CD4-positive, alpha-beta T cell treated with Interleukin-10 for 1 hour (primary cell): ENCODE results near the gene SLC22A6.

ENCODE experiments used
- DNase-seq: peaks from one replicate; pipeline ENCODE4 v3.0.0-alpha.2; 2020

SLC22A6 gene

DNA sequence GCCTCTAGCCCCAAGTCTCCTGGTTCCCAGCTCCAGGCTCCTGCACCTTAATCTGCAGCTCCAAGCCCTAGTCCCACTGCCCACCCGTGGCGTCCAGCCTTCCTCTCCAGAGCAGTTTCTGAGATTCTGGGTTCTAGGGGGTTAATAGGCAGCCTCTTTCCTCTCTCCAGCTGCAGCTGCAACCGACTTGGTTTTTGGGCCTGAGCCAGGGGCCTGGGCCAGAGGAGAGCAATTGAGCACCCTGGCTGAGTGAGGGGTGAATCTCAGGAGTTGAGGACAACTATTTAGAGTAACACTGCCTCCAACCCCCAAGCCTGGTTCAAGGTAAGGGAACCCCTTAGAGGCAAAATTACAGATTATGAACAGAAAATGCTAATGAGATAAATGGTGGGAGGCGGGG lies 54.6 kb downstream of the SLC22A6 start:
- no peak for DNase-seq

DNA sequence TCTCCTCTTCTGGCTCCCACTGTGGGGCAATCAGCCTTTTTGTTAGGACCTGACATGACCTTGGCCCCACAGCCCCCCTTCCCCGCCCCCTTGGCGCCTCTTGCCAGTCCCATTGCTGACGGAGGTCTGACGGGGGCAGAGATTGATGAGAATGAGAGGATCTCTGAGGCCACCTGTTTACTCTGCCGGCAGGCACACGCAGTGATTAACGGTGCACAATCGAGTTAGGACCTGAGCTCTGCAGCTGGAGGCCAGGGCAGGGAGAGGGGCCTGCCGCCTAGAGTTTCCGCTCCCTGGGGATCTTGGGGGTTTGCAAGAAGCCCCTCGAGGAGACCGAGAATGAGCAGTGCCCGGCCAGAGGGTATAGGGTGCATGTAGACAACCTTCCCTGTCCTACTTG lies 56.8 kb downstream of the SLC22A6 start:
- no peak for DNase-seq

DNA sequence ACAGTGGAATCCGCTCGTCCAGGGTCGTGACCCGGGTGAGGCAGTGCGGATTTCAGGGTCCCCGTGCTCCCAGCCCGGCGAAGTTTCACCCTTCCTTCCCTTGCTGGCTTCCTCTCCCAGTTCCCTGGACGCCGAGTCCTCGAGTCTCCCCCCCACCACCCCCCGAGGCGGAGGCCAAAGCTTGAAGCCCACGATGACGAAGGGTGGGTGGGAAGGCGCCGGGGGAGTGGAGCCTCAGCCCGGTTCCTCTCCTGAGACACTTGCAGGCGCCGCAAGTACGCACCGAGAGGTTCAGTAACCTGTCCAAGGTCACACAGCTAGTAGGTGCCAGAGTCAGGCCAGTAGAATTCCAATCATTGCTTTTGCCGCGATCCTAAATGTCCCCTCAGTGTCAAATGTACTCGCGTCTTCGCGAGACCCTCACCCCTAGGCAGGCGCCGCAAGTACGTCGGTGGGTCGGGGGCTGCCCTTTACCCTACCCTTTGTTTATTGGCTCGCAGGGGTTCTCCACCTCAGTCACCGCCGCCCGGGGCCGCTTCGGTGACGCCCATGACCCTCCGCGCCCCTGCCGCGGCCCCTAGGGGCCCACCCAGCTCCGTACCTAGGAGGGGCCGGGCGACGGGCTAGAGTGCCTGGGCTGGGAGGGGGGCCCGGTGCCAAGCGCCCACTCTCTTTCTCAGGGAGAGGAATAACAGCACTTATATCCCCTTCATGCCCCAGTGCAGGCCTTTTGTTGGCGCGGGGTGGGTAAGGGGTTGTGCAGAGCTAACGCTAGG lies 57.9 kb downstream of the SLC22A6 start:
- DNase-seq: no peak
